Endothelial cell (in vitro differentiated cells): ENCODE data around the gene CA14. TPM values are rescaled to one million over a fixed set of nuclear protein-coding genes. Genes with fewer than 3 reads are reported as not detected.
A peak's percentile ranks its signal among the peaks of the same experiment; 100 is the strongest.

Source experiments
- DNase-seq: peaks from one replicate; pipeline ENCODE4 v3.0.0; 2021; ENCODE audit warnings: low spot score
- H3K27ac Mint-ChIP-seq: one replicate; pipeline ENCODE4 v1.8.0; 2021; ENCODE audit warnings: mixed read lengths, inconsistent platforms; ENCODE audit not compliant: unreplicated experiment
- H3K27me3 Mint-ChIP-seq: one replicate; pipeline ENCODE4 v1.8.0; 2021; ENCODE audit warnings: mild to moderate bottlenecking, moderate library complexity, mixed read lengths, inconsistent platforms; ENCODE audit not compliant: unreplicated experiment
- H3K36me3 Mint-ChIP-seq: one replicate; pipeline ENCODE4 v1.8.0; 2021; ENCODE audit warnings: mild to moderate bottlenecking, low read depth, mixed read lengths, inconsistent platforms; ENCODE audit not compliant: unreplicated experiment
- H3K4me1 Mint-ChIP-seq: one replicate; pipeline ENCODE4 v1.8.0; 2021; ENCODE audit warnings: mild to moderate bottlenecking, mixed read lengths, inconsistent platforms; ENCODE audit not compliant: unreplicated experiment
- H3K4me3 Mint-ChIP-seq: one replicate; pipeline ENCODE4 v1.8.0; 2021; ENCODE audit warnings: mild to moderate bottlenecking, mixed read lengths, inconsistent platforms; ENCODE audit not compliant: unreplicated experiment
- H3K9me3 Mint-ChIP-seq: one replicate; pipeline ENCODE4 v1.8.0; 2021; ENCODE audit warnings: mixed read lengths, inconsistent platforms; ENCODE audit not compliant: unreplicated experiment
- CTCF ChIP-seq: fragments of 200-600 bp; sonication (generic); IDR thresholded peaks from one replicate; pipeline ENCODE4 v1.5.0; 2021; ENCODE audit warnings: antibody characterized with exemption; ENCODE audit not compliant: unreplicated experiment
- total RNA-seq: library from RNA; stranded (reverse); fragmentation: NEBNext Ultra II Directional; extraction: Animal tissue kit (Norgen Biotek cat#: 25700); gene quantifications from one replicate; pipeline ENCODE4 v1.2.1, GENCODE V29; 2021; ENCODE audit not compliant: unreplicated experiment

CA14 gene
- total RNA-seq, 1 donor from 2014 or later: 6.3 TPM

GRCh38 chr1:150259217-150259616, 1.6 kb downstream of the CA14 start:
- Mint-ChIP-seq H3K27me3 (peaks cover 13% of the 10 kb centered on the region), H3K9me3 (no peaks in the 10 kb centered on the region), H3K4me3 (peak overlapping the region; percentile 84), H3K27ac (peak overlapping the region; percentile 81), H3K4me1 (peaks cover 72% of the 10 kb centered on the region), H3K36me3 (peaks cover 10% of the 10 kb centered on the region)
- no peak for TF ChIP-seq CTCF
- DNase-seq: no peak

- H3K27ac Mint-ChIP-seq: peak overlapping the region; percentile 61
- H3K4me1 Mint-ChIP-seq: peaks cover 79% of the 10 kb centered on the region
- DNase-seq: peak; percentile 34
Measured at GRCh38 chr1:150259758-150260669, 2.4 kb downstream of the CA14 start.

GRCh38 chr1:150261367-150261766, 3.8 kb downstream of the CA14 start:
- Mint-ChIP-seq H3K4me1 (peaks cover 80% of the 10 kb centered on the region), H3K4me3 (no peak overlapping the region), H3K36me3 (peaks cover 28% of the 10 kb centered on the region), H3K9me3 (no peaks in the 10 kb centered on the region), H3K27ac (no peak overlapping the region), H3K27me3 (peaks cover 15% of the 10 kb centered on the region)
- TF ChIP-seq CTCF: no peak
- no peak for DNase-seq

More at GRCh38 chr1:150259758-150260669, 2.4 kb downstream of the CA14 start:
- Mint-ChIP-seq H3K4me3 (peak overlapping the region; percentile 84), H3K36me3 (peaks cover 18% of the 10 kb centered on the region), H3K27me3 (peaks cover 13% of the 10 kb centered on the region), H3K9me3 (no peaks in the 10 kb centered on the region)
- TF ChIP-seq CTCF: no peak

- Mint-ChIP-seq H3K4me1 (peaks cover 80% of the 10 kb centered on the region), H3K36me3 (peaks cover 38% of the 10 kb centered on the region), H3K9me3 (no peaks in the 10 kb centered on the region), H3K27ac (peak overlapping the region; percentile 70), H3K4me3 (peak overlapping the region; percentile 56), H3K27me3 (peaks cover 11% of the 10 kb centered on the region)
- no peak for DNase-seq
- TF ChIP-seq CTCF: no peak
Measured at GRCh38 chr1:150262388-150263320, 5.1 kb downstream of the CA14 start.
